Measurements from ENCODE around the gene CACNG6. TPM values are rescaled to one million over a fixed set of nuclear protein-coding genes. Genes with fewer than 3 reads are reported as not detected.

Gene CACNG6, protein sequence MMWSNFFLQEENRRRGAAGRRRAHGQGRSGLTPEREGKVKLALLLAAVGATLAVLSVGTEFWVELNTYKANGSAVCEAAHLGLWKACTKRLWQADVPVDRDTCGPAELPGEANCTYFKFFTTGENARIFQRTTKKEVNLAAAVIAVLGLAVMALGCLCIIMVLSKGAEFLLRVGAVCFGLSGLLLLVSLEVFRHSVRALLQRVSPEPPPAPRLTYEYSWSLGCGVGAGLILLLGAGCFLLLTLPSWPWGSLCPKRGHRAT
- 1.6 and 3.3 TPM in 2 replicates for total RNA-seq

GRCh38 chr19:53991224-53992113, at the start of gene CACNG6:
CACNG6 (plus strand) TSS chr19:53991637; CDS start chr19:53992878, 1,241 bp downstream.

DNA sequence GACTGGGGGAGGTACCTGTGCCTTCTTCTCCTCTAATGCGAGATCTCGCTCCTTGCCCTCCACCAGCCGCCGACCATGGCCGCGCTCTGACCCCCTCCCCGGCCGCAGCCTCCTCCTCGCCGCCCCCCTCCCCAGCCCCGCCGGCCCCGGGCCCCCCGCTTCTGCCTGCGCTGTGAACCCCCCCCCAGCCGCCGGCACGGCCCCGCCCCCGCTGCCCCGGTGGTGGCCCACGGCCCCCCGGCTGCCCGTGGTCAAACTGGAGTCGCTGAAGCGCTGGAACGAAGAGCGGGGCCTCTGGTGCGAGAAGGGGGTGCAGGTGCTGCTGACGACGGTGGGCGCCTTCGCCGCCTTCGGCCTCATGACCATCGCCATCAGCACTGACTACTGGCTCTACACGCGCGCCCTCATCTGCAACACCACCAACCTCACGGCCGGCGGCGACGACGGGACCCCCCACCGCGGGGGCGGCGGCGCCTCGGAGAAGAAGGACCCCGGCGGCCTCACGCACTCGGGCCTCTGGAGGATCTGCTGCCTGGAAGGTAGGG, 28.5 kb upstream of the CACNG6 start, which contains the start of gene CACNG8:
Gene CACNG8, plus strand, starts transcription at position 51 of the 545 bp plus-strand sequence.

Other genes starting within 250 kb of the CACNG6 start
- 1.3 and 2.1 TPM in 2 replicates for gene NLRP12, start 167.3 kb upstream of the CACNG6 start, total RNA-seq
- 7.6 and 14.1 TPM in 2 replicates for gene MYADM, start 123.8 kb upstream of the CACNG6 start, total RNA-seq
- 0.09 TPM in 1 of 2 replicates, not detected in the other for gene PRKCG, start 109.4 kb upstream of the CACNG6 start, total RNA-seq
- gene CACNG7, start 82.4 kb upstream of the CACNG6 start, total RNA-seq, result 0.18 and 0.38 TPM in 2 replicates
- 1.7 and 3.6 TPM in 2 replicates for gene CACNG8, start 28.7 kb upstream of the CACNG6 start, total RNA-seq
- not detected in 2 replicates for gene VSTM1, start 72.3 kb downstream of the CACNG6 start, total RNA-seq
- not detected in 2 replicates for gene TARM1, start 89.7 kb downstream of the CACNG6 start, total RNA-seq
- 0.19 TPM in 1 of 2 replicates, not detected in the other for gene OSCAR, start 109.2 kb downstream of the CACNG6 start, total RNA-seq
- 15.0 and 18.3 TPM in 2 replicates for gene NDUFA3, start 111.2 kb downstream of the CACNG6 start, total RNA-seq
- 23.1 and 28.9 TPM in 2 replicates for gene TFPT, start 124.0 kb downstream of the CACNG6 start, total RNA-seq
- 68.6 and 74.4 TPM in 2 replicates for gene PRPF31, start 124.1 kb downstream of the CACNG6 start, total RNA-seq
- gene CNOT3, start 146.1 kb downstream of the CACNG6 start, total RNA-seq, result 11.3 and 11.4 TPM in 2 replicates
- gene LENG1, start 168.1 kb downstream of the CACNG6 start, total RNA-seq, result 6.9 and 7.9 TPM in 2 replicates
- not detected in 2 replicates for gene TMC4, start 181.5 kb downstream of the CACNG6 start, total RNA-seq
- 38.2 and 50.6 TPM in 2 replicates for gene MBOAT7, start 197.9 kb downstream of the CACNG6 start, total RNA-seq
- gene TSEN34, start 199.7 kb downstream of the CACNG6 start, total RNA-seq, result 38.1 and 44.1 TPM in 2 replicates
- gene RPS9, start 209.2 kb downstream of the CACNG6 start, total RNA-seq, result 2,394 and 3,413 TPM in 2 replicates
- gene LILRB3, start 231.4 kb downstream of the CACNG6 start, total RNA-seq, result not detected in 2 replicates